Mesenchymal stem cell (in vitro differentiated cells and primary cell): ENCODE results near the gene POLR2J2.
"Not testable (repeated sequence)": the region's sequence is repeated elsewhere in the genome, so short reads cannot be mapped to it uniquely, and the experiment has no call there.

Experiments
- DNase-seq: peaks from one replicate; pipeline ENCODE4 v3.0.0-alpha.2; 2013
- H2AFZ ChIP-seq: one replicate; pipeline ENCODE4 v1.6.1; 2013; ENCODE audit warnings: low read depth, mild to moderate bottlenecking, control low read depth, inconsistent platforms, low read length, moderate library complexity
- H2AK5ac ChIP-seq: 2 replicates; pipeline ENCODE4 v1.6.1; 2013; ENCODE audit warnings: low read length, moderate library complexity, mild to moderate bottlenecking, inconsistent platforms; ENCODE audit not compliant: severe bottlenecking
- H2BK120ac ChIP-seq: one replicate; pipeline ENCODE4 v1.6.1; 2013; ENCODE audit warnings: low read depth, mild to moderate bottlenecking, inconsistent platforms, low read length, moderate library complexity
- H2BK12ac ChIP-seq, 2 experiments: one replicate each; pipeline ENCODE4 v1.6.1; 2013; ENCODE audit warnings: inconsistent platforms in 2 of 2, low read length in 2 of 2, mild to moderate bottlenecking in 2 of 2, moderate library complexity in 2 of 2, control low read depth in 1 of 2
- H2BK15ac ChIP-seq: one replicate; pipeline ENCODE4 v1.6.1; 2013; ENCODE audit warnings: mild to moderate bottlenecking, low read depth, inconsistent platforms; ENCODE audit not compliant: poor library complexity, severe bottlenecking
- H2BK5ac ChIP-seq: 2 replicates; pipeline ENCODE4 v1.6.1; 2013; ENCODE audit warnings: low read depth, mild to moderate bottlenecking, low read length, control low read depth, inconsistent platforms; ENCODE audit not compliant: poor library complexity, severe bottlenecking
- H3K14ac ChIP-seq, 2 experiments: one replicate each; pipeline ENCODE4 v1.6.1; 2013; ENCODE audit warnings: inconsistent platforms in 2 of 2, low read length in 2 of 2, control low read depth in 1 of 2, mild to moderate bottlenecking in 1 of 2, moderate library complexity in 1 of 2
- H3K18ac ChIP-seq, 2 experiments: one replicate each; pipeline ENCODE4 v1.6.1; 2013; ENCODE audit warnings: inconsistent platforms in 2 of 2, low read length in 2 of 2, control low read depth in 1 of 2, low read depth in 1 of 2, mild to moderate bottlenecking in 1 of 2
- H3K23ac ChIP-seq, 2 experiments: one replicate each; pipeline ENCODE4 v1.6.1; 2013; ENCODE audit warnings: inconsistent platforms in 2 of 2, low read length in 2 of 2, mild to moderate bottlenecking in 2 of 2, moderate library complexity in 2 of 2, control low read depth in 1 of 2
- H3K27ac ChIP-seq: 2 replicates; pipeline ENCODE4 v1.5.1; 2013; ENCODE audit warnings: mild to moderate bottlenecking, moderate library complexity, low read length, control low read depth, inconsistent platforms; ENCODE audit not compliant: poor library complexity, severe bottlenecking
- H3K27me3 ChIP-seq, 2 experiments: 2 replicates each; pipeline versions ENCODE4 v1.6.1 to v1.7.0; 2013; ENCODE audit warnings: low read length in 2 of 2, mild to moderate bottlenecking in 2 of 2, moderate library complexity in 2 of 2, control low read depth in 1 of 2, inconsistent platforms in 1 of 2; ENCODE audit not compliant: control insufficient read depth in 1 of 2, insufficient read depth in 1 of 2
- H3K36me3 ChIP-seq, 2 experiments: 2 replicates each; pipeline versions ENCODE4 v1.6.1 to v1.7.0; 2013; ENCODE audit warnings: low read length in 2 of 2, control low read depth in 1 of 2, inconsistent platforms in 1 of 2, low read depth in 1 of 2, mild to moderate bottlenecking in 1 of 2; ENCODE audit not compliant: insufficient read depth in 2 of 2, control insufficient read depth in 1 of 2
- H3K4ac ChIP-seq, 2 experiments: one replicate each; pipeline ENCODE4 v1.6.1; 2013; ENCODE audit warnings: inconsistent platforms in 2 of 2, low read length in 2 of 2, mild to moderate bottlenecking in 2 of 2, moderate library complexity in 2 of 2, control low read depth in 1 of 2, low read depth in 1 of 2
- H3K4me1 ChIP-seq: 2 replicates; pipeline ENCODE4 v1.6.1; 2013; ENCODE audit warnings: low read depth, low read length, control low read depth; ENCODE audit not compliant: control insufficient read depth, insufficient read depth
- H3K4me2 ChIP-seq: 2 replicates; pipeline ENCODE4 v1.6.1; 2013; ENCODE audit warnings: low read length, mild to moderate bottlenecking, inconsistent platforms; ENCODE audit not compliant: poor library complexity, severe bottlenecking
- H3K4me3 ChIP-seq, 2 experiments: 2 replicates each; pipeline versions ENCODE4 v1.5.1 to v1.7.0; 2013; ENCODE audit warnings: low read length in 2 of 2, mild to moderate bottlenecking in 2 of 2, control low read depth in 1 of 2, low read depth in 1 of 2; ENCODE audit not compliant: insufficient read depth in 1 of 2
- H3K79me1 ChIP-seq: replicated peaks from 2 replicates; pipeline ENCODE4 v1.6.1; 2013; ENCODE audit warnings: mild to moderate bottlenecking, control low read depth, low read length, inconsistent platforms; ENCODE audit not compliant: poor library complexity, severe bottlenecking
- H3K9ac ChIP-seq: 2 replicates; pipeline ENCODE4 v1.7.0; 2013; ENCODE audit warnings: mild to moderate bottlenecking, low read length, moderate library complexity
- H3K9me3 ChIP-seq: 2 replicates; pipeline ENCODE4 v1.7.0; 2013; ENCODE audit warnings: mild to moderate bottlenecking, low read length; ENCODE audit not compliant: control insufficient read depth
- H4K8ac ChIP-seq: one replicate; pipeline ENCODE4 v1.6.1; 2013; ENCODE audit warnings: inconsistent platforms, mild to moderate bottlenecking, low read length, moderate library complexity
- H4K91ac ChIP-seq: one replicate; pipeline ENCODE4 v1.6.1; 2013; ENCODE audit warnings: mild to moderate bottlenecking, low read length, inconsistent platforms
- WGBS: methylation state at CpG from one replicate; pipeline ENCODE4 v1.1.7; 2013; ENCODE audit warnings: mixed read lengths; 5-methylcytosine and 5-hydroxymethylcytosine counted together

POLR2J2 gene

GRCh38 chr7:102643404-102643803 lies 28.1 kb downstream of the POLR2J2 start:
- H2BK120ac ChIP-seq, H3K4me1 ChIP-seq, H3K27ac ChIP-seq, H2AK5ac ChIP-seq, H3K18ac ChIP-seq, H2AFZ ChIP-seq, H2BK5ac ChIP-seq, H3K36me3 ChIP-seq, H4K8ac ChIP-seq, H3K4me2 ChIP-seq, H3K14ac ChIP-seq, H3K9me3 ChIP-seq, H2BK15ac ChIP-seq, H2BK12ac ChIP-seq, H3K9ac ChIP-seq, H3K4me3 ChIP-seq, H3K27me3 ChIP-seq, H4K91ac ChIP-seq, H3K79me1 ChIP-seq, H3K4ac ChIP-seq, H3K23ac ChIP-seq, DNase-seq: not testable (repeated sequence)
- no CpG with 5 or more reads among the region's 1 CpG for WGBS

GRCh38 chr7:102642691-102643090 lies 28.8 kb downstream of the POLR2J2 start, which contains the start of gene UPK3BL1:
Gene UPK3BL1 (minus strand): TSS chr7:102642791. CDS start chr7:102642741, 50 bp downstream.
- H3K4ac ChIP-seq, H3K79me1 ChIP-seq, H3K4me1 ChIP-seq, H3K36me3 ChIP-seq, H2BK12ac ChIP-seq, H3K4me2 ChIP-seq, H3K14ac ChIP-seq, H2AFZ ChIP-seq, H3K9me3 ChIP-seq, H3K9ac ChIP-seq, H3K27me3 ChIP-seq, H3K18ac ChIP-seq, H2BK120ac ChIP-seq, H2BK15ac ChIP-seq, H2AK5ac ChIP-seq, H3K4me3 ChIP-seq, DNase-seq, H4K8ac ChIP-seq, H4K91ac ChIP-seq, H2BK5ac ChIP-seq, H3K23ac ChIP-seq, H3K27ac ChIP-seq: not testable (repeated sequence)
- no CpG with 5 or more reads among the region's 9 CpGs for WGBS

GRCh38 chr7:102638848-102639247 lies 32.6 kb downstream of the POLR2J2 start:
- H3K18ac ChIP-seq, H2BK15ac ChIP-seq, H3K9ac ChIP-seq, H3K27ac ChIP-seq, H2BK5ac ChIP-seq, H4K8ac ChIP-seq, H3K14ac ChIP-seq, H3K23ac ChIP-seq, H3K36me3 ChIP-seq, H3K4me2 ChIP-seq, H2BK12ac ChIP-seq, H3K4ac ChIP-seq, H3K79me1 ChIP-seq, H3K9me3 ChIP-seq, H2BK120ac ChIP-seq, DNase-seq, H3K4me3 ChIP-seq, H3K4me1 ChIP-seq, H4K91ac ChIP-seq, H2AFZ ChIP-seq, H3K27me3 ChIP-seq, H2AK5ac ChIP-seq: not testable (repeated sequence)
- no CpG with 5 or more reads among the region's 11 CpGs for WGBS

GRCh38 chr7:102636956-102637355 lies 34.5 kb downstream of the POLR2J2 start:
- H3K18ac ChIP-seq, H3K79me1 ChIP-seq, H2BK5ac ChIP-seq, DNase-seq, H4K8ac ChIP-seq, H4K91ac ChIP-seq, H3K14ac ChIP-seq, H3K27me3 ChIP-seq, H3K23ac ChIP-seq, H2BK15ac ChIP-seq, H2BK12ac ChIP-seq, H2AFZ ChIP-seq, H3K4ac ChIP-seq, H2BK120ac ChIP-seq, H3K27ac ChIP-seq, H3K9me3 ChIP-seq, H3K4me3 ChIP-seq, H3K9ac ChIP-seq, H2AK5ac ChIP-seq, H3K4me2 ChIP-seq, H3K36me3 ChIP-seq, H3K4me1 ChIP-seq: not testable (repeated sequence)
- WGBS, result no CpG with 5 or more reads among the region's 13 CpGs
